NCI-H1930 (cell line): ENCODE measurements around the gene CNOT11.
"Not testable (repeated sequence)": the region's sequence is repeated elsewhere in the genome, so short reads cannot be mapped to it uniquely, and the experiment has no call there.

Experiments used
- DNase-seq, 2 experiments: peaks; one replicate each; lab custom pipeline; 2025; lab: John Stamatoyannopoulos, UW

CNOT11 gene

DNA sequence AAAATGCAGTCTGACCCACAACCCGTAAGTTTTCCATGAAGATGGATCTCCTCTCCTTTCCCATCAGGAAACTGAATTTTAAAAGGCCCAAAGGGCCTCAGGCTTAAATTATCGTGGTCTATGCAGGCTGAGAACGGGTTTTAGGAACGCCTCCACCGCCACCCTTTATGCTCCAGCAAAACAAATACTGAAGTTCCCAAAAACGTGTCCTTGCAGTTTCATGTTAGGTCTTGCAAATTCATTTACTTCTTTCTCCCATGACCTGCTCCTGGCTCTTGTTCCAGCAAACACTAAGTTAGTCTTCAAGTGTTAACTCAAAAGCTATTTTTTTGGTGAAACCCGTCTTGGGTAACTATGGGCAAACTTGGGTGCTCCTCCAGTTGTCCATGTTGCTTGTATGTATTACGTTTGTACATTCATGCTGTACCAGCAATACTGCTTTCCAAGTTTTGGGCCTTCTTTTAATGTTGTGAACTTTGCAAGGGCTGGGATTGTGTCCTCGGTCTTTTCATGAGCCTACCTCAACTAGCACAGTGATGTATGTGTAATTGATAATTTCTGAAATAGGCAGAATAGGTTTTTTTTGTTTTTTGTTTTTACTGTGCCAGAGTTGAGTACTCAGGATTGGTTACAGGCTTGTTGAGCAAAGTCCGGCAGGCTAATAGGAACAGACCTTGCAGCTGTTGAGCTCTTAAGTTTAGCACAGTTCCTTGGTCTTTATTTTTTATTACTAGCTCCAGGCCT, 57.6 kb downstream of the CNOT11 start:
- no peak for DNase-seq

GRCh38 chr2:101310834-101311695, 58.4 kb downstream of the CNOT11 start:
- DNase-seq = no peak

GRCh38 chr2:101311696-101312017, 59.0 kb downstream of the CNOT11 start:
- DNase-seq = no peak

- not testable (repeated sequence) for DNase-seq
Observed at GRCh38 chr2:101316568-101316967, 63.9 kb downstream of the CNOT11 start.
